Heart right ventricle (tissue), 16 donors: Measurements from ENCODE around the gene NAA15. TPM values are rescaled to one million over a fixed set of nuclear protein-coding genes. Genes with fewer than 3 reads are reported as not detected.

Experiments
- ATAC-seq, 8 donors: fragments of 200-7000 bp; cut with Tn5 transposase; one replicate each; pipeline ENCODE4 v1.9.1; 2020; ENCODE audit warnings: mild to moderate bottlenecking in 8 of 8, moderate library complexity in 8 of 8, moderate number of reproducible peaks in 1 of 8
- DNase-seq, 2 donors: peaks; one replicate each; pipeline ENCODE4 v3.0.0-alpha.2; 2020
- H3K27ac ChIP-seq, 10 donors: fragments of 200-600 bp; sonication (generic) in 2 of 10; one replicate each; pipeline versions ENCODE4 v1.5.0 to v1.8.0; 2020 to 2022; ENCODE audit warnings: mild to moderate bottlenecking in 3 of 10
- H3K27me3 ChIP-seq, 7 donors: fragments of 200-600 bp; one replicate each; pipeline ENCODE4 v1.8.0; 2021 to 2022; ENCODE audit warnings: mild to moderate bottlenecking in 2 of 7
- H3K36me3 ChIP-seq, 9 donors: fragments of 200-600 bp; sonication (generic) in 1 of 9; one replicate each; pipeline versions ENCODE4 v1.5.0 to v1.8.0; 2020 to 2022; ENCODE audit warnings: mild to moderate bottlenecking in 2 of 9
- H3K4me1 ChIP-seq, 9 donors: fragments of 200-600 bp; sonication (generic) in 1 of 9; one replicate each; pipeline versions ENCODE4 v1.5.0 to v1.8.0; 2020 to 2022; ENCODE audit warnings: mild to moderate bottlenecking in 4 of 9
- H3K4me3 ChIP-seq, 10 donors: fragments of 200-600 bp; sonication (generic) in 2 of 10; one replicate each; pipeline versions ENCODE4 v1.5.0 to v1.8.0; 2020 to 2022; ENCODE audit warnings: mild to moderate bottlenecking in 7 of 10, moderate library complexity in 2 of 10
- H3K9me3 ChIP-seq, 11 donors: fragments of 200-600 bp in 10 of 11; sonication (generic) in 2 of 11; one replicate each; pipeline versions ENCODE4 v1.5.0 to v1.8.0; 2013 to 2022; ENCODE audit warnings: mild to moderate bottlenecking in 2 of 11, control low read depth in 1 of 11, moderate library complexity in 1 of 11
- WGBS, 2 donors: extraction: QIAGEN DNeasy Blood & Tissue Kit; methylation state at CpG; one replicate each; pipeline ENCODE4 v1.1.7; 2013; ENCODE audit warnings: inconsistent platforms in 1 of 2; 5-methylcytosine and 5-hydroxymethylcytosine counted together
- intact Hi-C, 10 donors: fragments of 100-400 bp; cut with DNase I; formaldehyde crosslinking; loops; one replicate each; pipeline versions ENCODE4 v1.11.1 to v1.14.2; 2022
- polyA plus RNA-seq, 2 donors: library from polyadenylated mRNA; stranded (reverse); fragments of 200-250 nt; gene quantifications; one replicate each; pipeline ENCODE4 v1.2.3, GENCODE V29; 2013
- total RNA-seq, 10 donors: library from RNA; stranded (reverse); fragmentation: NEBNext Ultra II Directional in 3 of 10; extraction: Animal tissue kit (Norgen Biotek cat#: 25700) in 3 of 10; gene quantifications; one replicate each; pipeline versions ENCODE4 v1.2.1 to v1.2.4, GENCODE V29; 2021 to 2023
- TF ChIP-seq, protein P1 (sequence below), 9 donors: fragments of 200-600 bp; sonication (generic) in 2 of 9; IDR thresholded peaks; one replicate each; pipeline versions ENCODE4 v1.5.0 to v1.8.0; 2021 to 2022; ENCODE audit warnings: antibody characterized with exemption in 9 of 9, mild to moderate bottlenecking in 5 of 9, moderate library complexity in 1 of 9
- donor health status: Arrhythmogenic right ventricular cardiomyopathy.
- donor health status: ischemic (EF 13 %, LVEDD 7.1; RV severe dilation, severe dysfunction).
- donor health status: healthy with polysubstance abuse.
- donor health status: DM: no; HTN: yes; CAD: no.
- donor health status: DM: no; HTN: no; CAD: no.
- donor health status: ischemic (EF 25% LVEDD 6.9; RV normal size, moderate dysfunction).
- donor health status: ischemic (EF 25% LVEDD 5.7; RV mildly dilated, moderate dysfunction).
- donor health status: healthy.
- donor health status: DM: yes; HTN: yes; CAD: no.
- donor health status: Ischemic cardiomyopathy.
- donor health status: ischemic (EF 35%, LVEDD 5.7; RV mildly dilated, moderate dysfunction).
- donor health status: nonischemic (EF 11% LVEDD 7.7; RV severe dilation, severe dysfunction).
- donor health status: DM: yes; HTN: yes; CAD: no.
- donor health status: PGD.
- donor health status: ischemic (EF 29% LVEDD 5.4; RV normal size, mild dysfunction).
- donor health status: nonischemic (EF 23%, LVEDD 6.1; RV moderate dilation, normal function).

The NAA15 gene
- total and polyA plus RNA-seq, 12 donors, result 8.2 to 45.4 (median 33.4) TPM

DNA sequence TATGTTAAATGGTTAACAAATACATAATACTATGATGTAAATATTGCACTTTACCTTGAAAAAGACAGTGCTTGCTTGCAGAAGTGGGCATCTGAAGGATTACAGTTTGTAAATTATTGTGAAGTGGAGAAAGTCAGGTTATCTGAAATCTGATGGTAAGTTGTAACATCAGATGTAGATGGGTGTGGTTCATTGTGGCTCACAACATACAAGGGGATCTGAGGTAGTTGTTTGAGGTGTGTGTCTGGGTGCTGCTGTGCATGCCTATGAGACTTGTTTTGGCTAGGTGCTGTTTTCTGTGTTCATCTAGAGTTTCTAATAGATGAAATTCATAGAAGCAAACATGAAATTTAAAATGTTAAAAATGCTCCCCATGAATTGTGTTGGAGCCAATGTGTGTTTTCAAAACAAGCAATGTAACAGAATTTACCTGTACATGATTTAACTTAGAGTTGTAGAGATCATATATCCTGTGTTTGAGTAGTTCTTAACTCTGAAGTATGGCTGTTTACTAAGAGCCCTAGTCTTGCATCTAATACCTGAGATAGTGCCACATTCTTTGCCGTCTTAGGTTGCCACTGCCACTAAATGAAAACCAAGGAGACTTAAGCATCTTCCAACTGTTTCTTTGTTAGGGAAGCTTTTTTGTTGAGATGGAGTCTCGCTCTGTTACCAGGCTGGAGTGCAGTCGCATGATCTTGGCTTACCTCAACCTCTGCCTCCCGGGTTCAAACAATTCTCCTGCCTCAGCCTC lies 12.9 kb downstream of the NAA15 start:
- 90 to 94% methylated on average over 4 of the region's 4 CpGs for WGBS, 2 donors
- Histone ChIP-seq H3K9me3 (no peaks in the 10 kb centered on the region), H3K27ac (peak overlapping the region in 1 of 10 donors; percentile 5), H3K4me1 (peaks cover 0 to 64% (median 28%) of the 10 kb centered on the region in 9 donors), H3K36me3 (no peaks in the 10 kb centered on the region), H3K4me3 (no peak overlapping the region), H3K27me3 (no peaks in the 10 kb centered on the region)
- intact Hi-C loops, result no loop called here
- DNase-seq (no peak), ATAC-seq (peak in 1 of 8 donors; percentile 6)
- TF ChIP-seq, protein P1, sequence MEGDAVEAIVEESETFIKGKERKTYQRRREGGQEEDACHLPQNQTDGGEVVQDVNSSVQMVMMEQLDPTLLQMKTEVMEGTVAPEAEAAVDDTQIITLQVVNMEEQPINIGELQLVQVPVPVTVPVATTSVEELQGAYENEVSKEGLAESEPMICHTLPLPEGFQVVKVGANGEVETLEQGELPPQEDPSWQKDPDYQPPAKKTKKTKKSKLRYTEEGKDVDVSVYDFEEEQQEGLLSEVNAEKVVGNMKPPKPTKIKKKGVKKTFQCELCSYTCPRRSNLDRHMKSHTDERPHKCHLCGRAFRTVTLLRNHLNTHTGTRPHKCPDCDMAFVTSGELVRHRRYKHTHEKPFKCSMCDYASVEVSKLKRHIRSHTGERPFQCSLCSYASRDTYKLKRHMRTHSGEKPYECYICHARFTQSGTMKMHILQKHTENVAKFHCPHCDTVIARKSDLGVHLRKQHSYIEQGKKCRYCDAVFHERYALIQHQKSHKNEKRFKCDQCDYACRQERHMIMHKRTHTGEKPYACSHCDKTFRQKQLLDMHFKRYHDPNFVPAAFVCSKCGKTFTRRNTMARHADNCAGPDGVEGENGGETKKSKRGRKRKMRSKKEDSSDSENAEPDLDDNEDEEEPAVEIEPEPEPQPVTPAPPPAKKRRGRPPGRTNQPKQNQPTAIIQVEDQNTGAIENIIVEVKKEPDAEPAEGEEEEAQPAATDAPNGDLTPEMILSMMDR (IDR thresholded peaks at IDR 0.05), result no peak

DNA sequence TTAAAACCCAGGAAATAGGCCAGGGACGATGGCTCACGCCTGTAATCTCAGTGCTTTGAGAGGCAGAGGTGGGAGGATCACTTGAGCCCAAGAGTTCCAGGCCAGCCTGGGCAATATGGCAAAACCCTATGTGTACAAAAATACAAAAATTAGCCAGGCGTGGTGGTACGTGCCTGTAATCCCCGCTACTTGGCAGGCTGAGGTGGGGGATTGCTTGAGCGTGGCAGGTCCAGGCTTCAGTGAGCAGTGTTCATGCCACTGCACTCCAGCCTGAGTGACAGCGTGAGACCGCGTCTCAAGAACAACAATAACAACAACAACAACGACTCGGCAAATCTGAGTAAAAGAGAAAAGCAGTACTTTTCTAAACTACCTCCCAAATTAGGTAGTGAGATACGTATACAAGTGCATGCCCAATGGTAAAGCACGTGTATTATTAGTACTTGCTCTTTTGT lies 13.9 kb downstream of the NAA15 start:
- H3K4me1 ChIP-seq, result peaks cover 0 to 70% (median 28%) of the 10 kb centered on the region in 9 donors
- H3K9me3 ChIP-seq, result no peaks in the 10 kb centered on the region
- TF ChIP-seq, protein P1 (IDR thresholded peaks at IDR 0.05), result no peak
- H3K4me3 ChIP-seq, result no peak overlapping the region
- no peaks in the 10 kb centered on the region for H3K36me3 ChIP-seq
- ATAC-seq, result peak in 6 of 8 donors; percentile 27 to 64 (median 50)
- H3K27ac ChIP-seq, result peak overlapping the region in 2 of 10 donors; percentile 17 to 34
- H3K27me3 ChIP-seq, result no peaks in the 10 kb centered on the region
- DNase-seq, result no peak
- 76 to 82% methylated on average over 13 of the region's 13 CpGs for WGBS, 2 donors
- intact Hi-C loops, result no loop called here

DNA sequence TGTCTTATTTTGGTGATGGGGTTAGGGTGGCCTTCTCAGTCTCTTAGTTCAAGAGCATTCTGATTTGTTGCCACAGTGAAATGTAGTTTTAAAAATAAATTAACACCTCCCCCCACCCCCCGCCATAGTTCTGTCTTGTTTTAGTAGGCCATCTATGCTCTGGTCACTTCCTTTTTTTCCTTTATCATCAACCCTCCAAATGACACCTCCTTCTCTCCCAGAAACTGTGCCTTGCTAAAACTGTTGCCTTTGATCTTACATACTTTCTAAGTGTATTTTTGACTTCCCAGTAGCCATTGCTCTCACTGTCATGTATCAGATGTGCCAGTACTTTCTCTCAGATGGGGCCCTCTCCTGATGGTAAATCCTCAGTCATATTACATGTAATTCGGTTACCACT lies 15.4 kb downstream of the NAA15 start:
- H3K4me1 ChIP-seq, result peaks cover 0 to 58% (median 18%) of the 10 kb centered on the region in 9 donors
- intact Hi-C loops, result no loop called here
- WGBS, 2 donors, result 85 to 94% methylated on average over 2 of the region's 2 CpGs

DNA sequence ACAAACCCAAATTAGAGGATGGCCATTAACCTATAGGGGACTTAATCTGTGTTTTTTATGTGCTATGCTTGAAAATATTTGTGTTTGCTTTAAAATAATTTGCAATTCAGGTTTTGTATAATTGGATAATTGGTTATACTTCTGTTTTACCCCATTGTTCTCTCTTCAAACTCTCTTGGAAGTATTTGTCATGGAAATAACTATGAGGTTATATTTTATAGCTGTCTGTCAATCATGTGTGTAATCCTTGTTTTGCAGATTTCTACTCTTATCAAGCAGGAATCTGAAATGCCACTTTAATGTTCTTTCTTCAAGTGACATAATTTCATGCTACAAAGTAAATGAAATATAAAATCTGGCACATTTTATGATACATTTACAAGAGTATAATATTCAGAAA lies 16.3 kb downstream of the NAA15 start:
- H3K36me3 ChIP-seq, result no peaks in the 10 kb centered on the region
- intact Hi-C loops, result no loop called here
- peaks cover 0 to 49% (median 13%) of the 10 kb centered on the region in 9 donors for H3K4me1 ChIP-seq
- H3K27ac ChIP-seq, result no peak overlapping the region
- TF ChIP-seq, protein P1 (IDR thresholded peaks at IDR 0.05), result no peak
- H3K4me3 ChIP-seq, result no peak overlapping the region
- no peaks in the 10 kb centered on the region for H3K9me3 ChIP-seq
- no peaks in the 10 kb centered on the region for H3K27me3 ChIP-seq
- ATAC-seq (no peak), DNase-seq (no peak)

More for the DNA sequence above, 15.4 kb downstream of the NAA15 start:
- ATAC-seq, result peak in 1 of 8 donors; percentile 30
- Histone ChIP-seq H3K27me3 (no peaks in the 10 kb centered on the region), H3K27ac (no peak overlapping the region), H3K4me3 (no peak overlapping the region), H3K36me3 (no peaks in the 10 kb centered on the region), H3K9me3 (no peaks in the 10 kb centered on the region)
- DNase-seq, result no peak
- TF ChIP-seq, protein P1 (IDR thresholded peaks at IDR 0.05), result no peak
